Fibroblast of the aortic adventitia (primary cell): Measurements from ENCODE around the gene KDM4F. TPM values are rescaled to one million over a fixed set of nuclear protein-coding genes. Genes with fewer than 3 reads are reported as not detected.

Experiments
- DNase-seq: peaks from one replicate; pipeline ENCODE4 v3.0.0-alpha.2; 2010; ENCODE audit warnings: low read depth
- H3K4me3 ChIP-seq: 2 replicates; pipeline ENCODE4 v1.5.1; 2011; ENCODE audit warnings: low read depth, mild to moderate bottlenecking, control low read depth, low read length, moderate library complexity
- total RNA-seq: library from RNA; depleted of rRNA; stranded (reverse); fragments of >200 nt; gene quantifications from 2 replicates; pipeline ENCODE4 v1.2.3, GENCODE V29; 2012; ENCODE audit warnings: low replicate concordance
- TF ChIP-seq, protein P1 (sequence below): IDR thresholded peaks from 2 replicates; pipeline ENCODE4 v1.5.1; 2011; ENCODE audit warnings: mild to moderate bottlenecking, low read length, control low read depth, inconsistent platforms; ENCODE audit not compliant: insufficient read depth

The KDM4F gene
- total RNA-seq, 1 donor: not detected

DNA sequence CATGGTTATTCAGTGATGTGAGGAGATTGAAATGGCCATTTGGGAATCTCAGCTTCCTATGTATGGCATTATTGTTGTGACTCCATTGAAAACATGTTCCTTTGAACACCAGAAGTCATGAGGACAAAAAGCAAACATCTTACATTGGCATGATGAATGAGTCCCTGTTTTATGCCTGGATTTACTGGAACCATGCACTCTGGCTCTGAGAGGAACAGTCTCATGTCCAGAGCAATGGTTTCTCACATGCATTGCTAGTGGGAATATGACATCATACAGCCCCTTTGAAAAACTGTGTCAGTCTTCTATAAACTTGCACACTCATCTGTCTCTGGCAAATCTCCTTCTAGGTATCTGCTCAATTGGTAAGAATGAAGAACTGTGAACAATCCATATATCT, 3.4 kb upstream of the KDM4F start:
- no peak overlapping the region for H3K4me3 ChIP-seq
- TF ChIP-seq, protein P1, sequence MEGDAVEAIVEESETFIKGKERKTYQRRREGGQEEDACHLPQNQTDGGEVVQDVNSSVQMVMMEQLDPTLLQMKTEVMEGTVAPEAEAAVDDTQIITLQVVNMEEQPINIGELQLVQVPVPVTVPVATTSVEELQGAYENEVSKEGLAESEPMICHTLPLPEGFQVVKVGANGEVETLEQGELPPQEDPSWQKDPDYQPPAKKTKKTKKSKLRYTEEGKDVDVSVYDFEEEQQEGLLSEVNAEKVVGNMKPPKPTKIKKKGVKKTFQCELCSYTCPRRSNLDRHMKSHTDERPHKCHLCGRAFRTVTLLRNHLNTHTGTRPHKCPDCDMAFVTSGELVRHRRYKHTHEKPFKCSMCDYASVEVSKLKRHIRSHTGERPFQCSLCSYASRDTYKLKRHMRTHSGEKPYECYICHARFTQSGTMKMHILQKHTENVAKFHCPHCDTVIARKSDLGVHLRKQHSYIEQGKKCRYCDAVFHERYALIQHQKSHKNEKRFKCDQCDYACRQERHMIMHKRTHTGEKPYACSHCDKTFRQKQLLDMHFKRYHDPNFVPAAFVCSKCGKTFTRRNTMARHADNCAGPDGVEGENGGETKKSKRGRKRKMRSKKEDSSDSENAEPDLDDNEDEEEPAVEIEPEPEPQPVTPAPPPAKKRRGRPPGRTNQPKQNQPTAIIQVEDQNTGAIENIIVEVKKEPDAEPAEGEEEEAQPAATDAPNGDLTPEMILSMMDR: no peak

DNA sequence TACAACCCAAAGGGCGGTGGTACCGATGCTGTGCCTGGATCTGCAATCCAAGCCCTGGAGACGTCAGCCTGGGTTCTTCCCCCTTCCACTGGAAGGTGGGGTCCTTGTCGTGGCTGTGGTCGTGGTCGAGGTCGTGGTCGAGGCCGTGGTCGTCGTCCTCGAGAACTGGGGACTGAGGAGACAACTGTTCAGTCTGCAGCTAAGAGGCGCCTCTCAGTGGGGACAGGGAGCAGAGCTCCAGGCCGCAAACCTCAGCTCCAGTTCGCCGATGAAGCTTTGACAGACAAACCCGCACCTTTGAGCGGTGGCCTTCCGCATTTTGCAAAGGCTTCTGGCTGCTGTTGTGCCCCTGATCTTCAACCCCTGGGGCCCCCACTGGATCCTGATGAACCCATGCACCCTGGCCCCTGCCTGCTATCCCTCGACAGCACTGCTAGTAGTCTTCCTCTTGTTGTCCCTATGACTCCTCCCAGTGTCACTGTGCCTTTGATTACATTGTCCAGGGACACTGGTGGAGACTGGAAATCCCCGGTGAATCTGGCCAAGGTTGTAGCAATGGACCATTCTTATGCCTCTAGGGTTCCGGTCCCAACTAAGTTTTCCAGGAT, 1.5 kb downstream of the KDM4F start:
- TF ChIP-seq, protein P1: no peak
- H3K4me3 ChIP-seq: no peak overlapping the region
- no peak for DNase-seq

More for the DNA sequence above, 3.4 kb upstream of the KDM4F start:
- DNase-seq: no peak

GRCh38 chr11:95054356-95054755, 5.1 kb downstream of the KDM4F start:
- TF ChIP-seq, protein P1: no peak
- DNase-seq: no peak
- no peak overlapping the region for H3K4me3 ChIP-seq

GRCh38 chr11:95055283-95055897, 6.2 kb downstream of the KDM4F start:
- no peak for DNase-seq
- no peak overlapping the region for H3K4me3 ChIP-seq
- TF ChIP-seq, protein P1: no peak

- no peak for DNase-seq
- TF ChIP-seq, protein P1: no peak
- H3K4me3 ChIP-seq: no peak overlapping the region
Measured at GRCh38 chr11:95057959-95058358, 8.7 kb downstream of the KDM4F start.

GRCh38 chr11:95058621-95059020, 9.4 kb downstream of the KDM4F start:
- TF ChIP-seq, protein P1: no peak
- no peak overlapping the region for H3K4me3 ChIP-seq
- no peak for DNase-seq

GRCh38 chr11:95059046-95059445, 9.8 kb downstream of the KDM4F start:
- no peak overlapping the region for H3K4me3 ChIP-seq
- TF ChIP-seq, protein P1: no peak
- no peak for DNase-seq
